ENCODE data around the gene ZNF462.

Gene ZNF462

GRCh38 chr9:107000218-107000617 lies 137.3 kb downstream of the ZNF462 start:
- no peak for DNase-seq (ENCODE audit: low read depth in 2 of 2, low spot score in 1 of 2)

DNA sequence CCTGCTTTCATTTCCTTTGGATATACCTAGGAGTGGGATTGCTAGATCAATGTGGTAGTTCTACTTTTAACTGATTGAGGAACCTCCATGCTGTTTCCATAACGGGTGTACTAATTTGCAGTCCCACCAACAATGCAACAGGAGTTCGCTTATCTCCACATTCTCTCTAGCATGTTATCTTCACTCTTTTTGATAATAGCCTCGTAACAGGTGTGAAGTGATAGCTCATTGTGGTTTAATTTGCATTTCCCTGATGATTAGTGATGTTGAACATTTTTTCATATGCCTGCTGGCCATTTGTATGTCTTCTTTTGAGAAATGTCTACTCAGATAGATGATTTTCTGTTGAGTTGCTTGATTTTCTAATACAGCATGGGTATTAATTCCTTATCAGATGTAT lies 142.2 kb downstream of the ZNF462 start:
- DNase-seq (ENCODE audit: low read depth in 2 of 2, low spot score in 1 of 2): no peak

DNA sequence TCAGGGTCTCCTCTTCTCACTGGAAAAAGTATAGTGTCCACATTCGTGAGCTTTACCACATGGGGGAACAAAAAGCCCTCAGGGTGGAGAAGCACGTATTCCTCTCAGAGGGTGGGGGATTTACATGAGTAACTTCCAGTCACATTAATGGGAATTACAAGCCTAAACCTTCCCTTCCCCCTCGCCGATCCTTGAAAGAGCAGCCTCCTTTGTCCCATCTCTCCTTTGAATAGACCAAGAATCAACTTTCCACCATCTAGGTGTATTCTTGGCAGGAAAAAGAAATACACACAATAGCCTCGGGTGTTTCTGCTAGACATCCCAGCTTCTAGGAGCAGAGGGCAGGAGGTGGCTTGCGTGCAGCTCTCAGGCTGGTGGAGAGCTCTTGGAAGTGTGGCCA lies 144.4 kb downstream of the ZNF462 start:
- no peak for DNase-seq (ENCODE audit: low read depth in 2 of 2, low spot score in 1 of 2)

GRCh38 chr9:107008011-107008410 lies 145.0 kb downstream of the ZNF462 start:
- no peak for DNase-seq (ENCODE audit: low read depth in 2 of 2, low spot score in 1 of 2)

DNA sequence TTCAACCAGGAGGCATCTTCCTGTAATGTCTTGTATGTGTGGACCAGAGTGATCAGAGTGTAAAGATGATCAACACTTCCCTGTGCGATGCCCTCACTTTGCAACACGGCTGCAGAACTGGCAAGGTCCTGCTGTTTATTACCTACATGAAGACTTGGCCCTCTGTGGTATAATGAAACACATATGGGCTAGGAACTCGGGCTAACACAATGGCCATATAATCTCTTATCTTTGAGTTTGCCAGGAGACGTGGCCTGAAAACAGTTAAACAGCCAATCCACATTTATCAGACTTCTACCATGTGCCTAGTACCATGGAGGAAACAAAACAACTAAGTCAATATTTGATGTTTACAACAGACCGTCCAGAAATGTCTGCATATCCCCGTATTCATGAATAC lies 145.5 kb downstream of the ZNF462 start:
- DNase-seq (ENCODE audit: low read depth in 2 of 2, low spot score in 1 of 2): no peak

DNA sequence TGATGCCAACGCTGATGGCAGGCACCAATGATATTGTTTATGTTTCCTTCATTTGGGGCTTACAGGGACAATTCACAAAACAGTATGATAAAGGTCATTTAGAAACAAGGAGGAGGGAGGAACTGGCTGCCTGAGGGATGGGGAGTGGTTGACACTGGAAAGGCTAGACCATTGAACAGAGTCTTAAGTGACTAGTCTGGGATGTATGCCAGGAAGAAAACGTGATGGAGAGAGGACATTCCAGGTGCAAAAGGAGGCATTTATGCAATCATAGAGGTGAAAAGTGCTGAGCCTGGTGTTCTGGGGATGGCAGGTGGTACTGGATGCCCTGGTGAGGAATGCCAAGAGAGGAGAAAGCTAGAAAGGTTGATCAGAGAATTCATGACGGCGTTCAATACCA lies 153.4 kb downstream of the ZNF462 start:
- no peak for DNase-seq (ENCODE audit: low read depth in 2 of 2, low spot score in 1 of 2)

GRCh38 chr9:107018861-107019545 lies 156.0 kb downstream of the ZNF462 start:
- no peak for DNase-seq (ENCODE audit: low read depth in 2 of 2, low spot score in 1 of 2)

GRCh38 chr9:107020040-107020530 lies 157.1 kb downstream of the ZNF462 start:
- DNase-seq (ENCODE audit: low read depth in 2 of 2, low spot score in 1 of 2): no peak

GRCh38 chr9:107024193-107024592 lies 161.2 kb downstream of the ZNF462 start:
- no peak for DNase-seq (ENCODE audit: low read depth in 2 of 2, low spot score in 1 of 2)

- no peak for DNase-seq (ENCODE audit: low read depth in 2 of 2, low spot score in 1 of 2)
These were observed 162.5 kb downstream of the ZNF462 start for GRCh38 chr9:107025260-107026035.

DNA sequence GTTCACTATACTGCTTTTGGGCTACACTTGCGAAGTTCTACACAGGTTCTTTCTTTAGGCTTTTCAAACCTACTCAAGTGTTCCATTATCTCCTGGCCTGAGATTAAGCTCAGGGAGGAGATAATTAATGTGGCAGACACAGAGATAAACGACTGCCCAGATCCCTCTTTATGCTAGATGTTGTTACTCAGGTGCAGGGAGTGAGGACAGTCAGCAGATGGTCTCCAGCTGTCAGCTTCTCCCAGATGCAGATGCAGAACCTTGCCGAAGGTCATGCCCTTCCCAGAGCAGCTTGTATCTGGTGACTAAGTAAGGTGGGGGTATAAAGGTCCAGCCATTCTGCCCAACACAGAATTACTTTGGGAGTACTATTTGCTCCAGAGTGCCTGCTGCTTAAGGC lies 166.2 kb downstream of the ZNF462 start:
- no peak for DNase-seq (ENCODE audit: low read depth in 2 of 2, low spot score in 1 of 2)

DNA sequence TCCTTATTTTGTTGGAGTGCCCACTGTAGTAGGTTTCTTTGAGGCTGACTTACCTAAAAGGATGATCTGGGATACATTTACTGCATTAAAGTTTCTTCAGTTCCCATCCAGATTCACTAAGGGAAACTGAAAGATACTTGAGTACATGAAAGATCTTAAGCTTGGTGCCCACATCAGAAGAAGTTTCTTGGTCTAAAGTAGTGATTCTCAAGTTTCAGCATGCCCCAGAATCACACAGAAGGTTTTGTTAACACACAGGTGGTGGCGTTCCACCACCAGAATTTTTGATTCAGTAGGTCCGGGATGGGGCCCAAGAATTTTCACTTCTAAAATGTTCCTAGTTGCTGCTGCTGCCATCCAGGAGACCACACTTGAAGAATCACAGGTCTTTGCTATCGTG lies 171.0 kb downstream of the ZNF462 start:
- no peak for DNase-seq (ENCODE audit: low read depth in 2 of 2, low spot score in 1 of 2)

GRCh38 chr9:107034831-107035230 lies 171.9 kb downstream of the ZNF462 start:
- no peak for DNase-seq (ENCODE audit: low read depth in 2 of 2, low spot score in 1 of 2)

DNA sequence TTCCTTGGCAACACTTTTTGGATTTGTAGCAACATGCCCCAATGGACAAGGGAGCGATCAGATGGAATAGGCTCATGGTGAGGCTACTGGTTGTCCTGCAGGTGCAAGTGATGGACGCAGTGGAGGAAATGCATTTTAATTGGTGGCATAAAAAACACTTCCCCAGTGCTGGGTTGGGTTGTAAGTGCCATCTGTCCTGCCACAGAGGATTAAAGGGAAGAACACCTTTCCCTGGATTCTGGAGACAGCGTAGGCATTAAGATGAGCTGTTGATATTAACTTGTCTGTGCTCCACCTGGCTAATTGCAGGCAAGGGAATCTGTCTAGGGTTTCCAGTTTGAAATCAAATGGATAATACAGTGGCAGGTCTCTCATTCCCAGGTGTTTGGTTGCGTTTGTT lies 173.4 kb downstream of the ZNF462 start:
- no peak for DNase-seq (ENCODE audit: low read depth in 2 of 2, low spot score in 1 of 2)

DNA sequence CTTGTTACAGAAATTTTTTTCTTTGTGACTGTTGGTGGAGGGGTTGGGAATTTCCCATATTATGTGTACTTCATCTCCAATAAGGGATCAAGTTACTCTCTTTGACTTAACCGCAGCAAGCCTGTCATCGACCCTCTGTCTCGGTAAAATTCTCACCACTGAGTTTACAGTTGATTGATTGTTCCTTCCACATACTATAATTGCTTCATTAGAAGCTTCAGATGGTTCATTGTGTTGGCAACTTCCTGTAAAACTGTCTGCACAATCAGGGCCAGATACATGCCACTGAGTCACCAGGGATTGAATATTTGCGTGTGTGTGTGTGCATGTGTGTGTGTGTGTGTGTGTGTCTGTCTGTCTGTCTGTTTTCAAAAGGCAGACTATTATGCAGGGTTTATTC lies 176.6 kb downstream of the ZNF462 start:
- no peak for DNase-seq (ENCODE audit: low read depth in 2 of 2, low spot score in 1 of 2)

GRCh38 chr9:107042606-107043005 lies 179.6 kb downstream of the ZNF462 start:
- no peak for DNase-seq (ENCODE audit: low read depth in 2 of 2, low spot score in 1 of 2)

DNA sequence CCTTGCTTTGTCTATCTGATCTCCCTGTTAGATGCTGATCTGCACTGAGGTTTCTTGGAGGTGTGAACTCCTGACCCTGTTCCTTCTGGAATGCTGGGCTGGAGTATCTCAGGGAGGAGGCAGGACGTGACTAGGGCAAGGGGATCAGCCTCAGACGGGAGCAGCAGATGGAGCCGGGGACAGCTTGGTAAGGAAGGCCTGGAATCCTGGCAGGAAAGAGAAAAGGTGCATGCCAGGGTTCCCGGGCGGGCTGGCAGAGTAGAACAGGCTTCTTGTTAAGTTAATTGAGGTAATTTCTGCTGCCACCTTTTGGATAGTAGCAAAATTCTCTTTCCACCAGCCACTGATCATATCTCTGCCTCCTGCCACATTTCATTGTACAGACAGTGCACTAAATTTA lies 180.9 kb downstream of the ZNF462 start:
- DNase-seq (ENCODE audit: low read depth in 2 of 2, low spot score in 1 of 2): no peak

DNA sequence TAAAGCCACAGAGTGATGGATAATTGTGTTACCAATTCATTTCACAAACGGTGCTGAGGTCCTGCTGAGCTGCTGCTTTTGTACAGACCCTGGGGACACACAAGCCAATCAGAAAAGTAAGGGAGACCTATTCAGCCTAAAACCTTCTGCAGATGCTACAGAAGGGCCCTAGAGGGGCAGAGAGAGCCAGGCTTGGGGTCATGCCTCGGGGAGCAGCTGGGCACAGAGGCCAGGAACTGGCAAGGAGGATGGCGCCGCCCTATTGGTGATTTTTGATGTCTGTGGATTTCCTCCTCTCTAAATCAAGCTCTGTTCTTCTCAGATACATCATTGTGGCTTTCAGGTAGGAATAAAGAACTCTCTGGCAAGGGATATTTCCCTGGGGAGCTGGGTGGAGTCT lies 181.9 kb downstream of the ZNF462 start:
- DNase-seq (ENCODE audit: low read depth in 2 of 2, low spot score in 1 of 2): no peak

DNA sequence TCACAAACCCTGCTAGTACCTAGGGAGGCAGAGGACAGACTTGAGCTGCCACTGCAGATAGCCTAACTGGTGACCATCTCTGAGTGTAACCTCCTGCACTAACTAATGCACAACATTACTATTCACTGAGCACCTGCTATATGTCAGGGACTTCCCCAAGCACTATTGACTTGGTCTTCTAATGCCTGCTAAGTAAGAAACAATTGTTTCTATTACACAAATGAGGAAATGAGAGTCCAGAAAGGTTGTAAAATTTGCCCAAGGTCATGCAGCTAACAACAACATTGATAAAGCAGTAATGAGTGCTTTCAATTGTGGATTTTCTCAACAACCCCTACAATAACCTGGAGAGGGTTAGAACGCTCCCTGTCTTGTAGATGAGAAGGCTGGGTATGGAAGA lies 183.7 kb downstream of the ZNF462 start:
- no peak for DNase-seq (ENCODE audit: low read depth in 2 of 2, low spot score in 1 of 2)

- DNase-seq (ENCODE audit: low read depth in 2 of 2, low spot score in 1 of 2): no peak
These were observed 186.3 kb downstream of the ZNF462 start for GRCh38 chr9:107049046-107049802.

DNA sequence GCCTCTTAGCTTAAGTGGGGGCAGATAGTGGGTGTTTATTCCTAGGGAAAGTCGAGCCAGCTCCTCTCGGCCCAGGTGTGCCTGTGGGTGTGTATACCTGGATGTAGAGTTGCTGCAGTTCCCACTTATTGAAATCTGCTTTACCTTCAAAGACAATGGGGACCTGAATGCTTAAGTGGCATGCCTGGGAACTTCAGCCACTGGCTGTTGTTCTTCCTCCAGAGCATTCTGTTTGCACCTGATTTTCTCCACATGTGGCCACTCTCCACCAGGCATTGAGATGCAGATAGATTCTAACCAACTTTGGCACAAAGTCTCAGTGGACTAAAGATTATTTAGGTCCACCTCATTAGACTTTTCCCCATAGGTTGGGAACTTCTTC lies 186.8 kb downstream of the ZNF462 start:
- no peak for DNase-seq (ENCODE audit: low read depth in 2 of 2, low spot score in 1 of 2)

DNA sequence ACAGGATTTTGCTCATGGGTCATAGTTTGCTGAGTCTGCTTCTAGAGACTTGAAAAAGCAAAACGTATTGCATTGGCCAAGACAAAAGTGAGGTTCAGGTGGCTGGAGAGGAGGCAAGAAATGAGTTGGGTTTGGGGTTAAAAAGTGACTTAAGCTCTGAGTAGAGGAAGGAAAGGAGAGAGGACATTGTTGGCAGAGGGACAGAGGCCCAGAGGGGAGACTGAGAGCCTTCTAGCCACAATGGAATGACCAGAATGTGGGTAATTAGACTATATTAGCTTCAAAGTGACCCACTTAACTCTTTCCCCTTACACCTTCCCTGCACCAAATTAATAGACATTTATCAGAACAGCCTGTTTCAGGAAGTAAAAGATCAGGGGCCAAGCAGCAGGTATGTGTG lies 188.4 kb downstream of the ZNF462 start:
- DNase-seq (ENCODE audit: low read depth in 2 of 2, low spot score in 1 of 2): no peak

Measured in stimulated activated CD8-positive, alpha-beta memory T cell treated with anti-CD3 and anti-CD28 coated beads, Interleukin-4, amount 100 ng/mL, for 4 hours (primary cell).